GM19025 (cell line): ENCODE measurements around the gene SPPL3.

Experiments used
- ATAC-seq: cut with Tn5 transposase; IDR thresholded peaks from one replicate; pipeline ENCODE4 v1.9.1; 2021; ENCODE audit warnings: mild to moderate bottlenecking, low read depth, moderate library complexity; ENCODE audit not compliant: unreplicated experiment

The SPPL3 gene

GRCh38 chr12:120822832-120823503 lies 81.2 kb downstream of the SPPL3 start:
- no peak for ATAC-seq

- ATAC-seq = no peak
Observed at GRCh38 chr12:120821878-120822277, 82.3 kb downstream of the SPPL3 start.

DNA sequence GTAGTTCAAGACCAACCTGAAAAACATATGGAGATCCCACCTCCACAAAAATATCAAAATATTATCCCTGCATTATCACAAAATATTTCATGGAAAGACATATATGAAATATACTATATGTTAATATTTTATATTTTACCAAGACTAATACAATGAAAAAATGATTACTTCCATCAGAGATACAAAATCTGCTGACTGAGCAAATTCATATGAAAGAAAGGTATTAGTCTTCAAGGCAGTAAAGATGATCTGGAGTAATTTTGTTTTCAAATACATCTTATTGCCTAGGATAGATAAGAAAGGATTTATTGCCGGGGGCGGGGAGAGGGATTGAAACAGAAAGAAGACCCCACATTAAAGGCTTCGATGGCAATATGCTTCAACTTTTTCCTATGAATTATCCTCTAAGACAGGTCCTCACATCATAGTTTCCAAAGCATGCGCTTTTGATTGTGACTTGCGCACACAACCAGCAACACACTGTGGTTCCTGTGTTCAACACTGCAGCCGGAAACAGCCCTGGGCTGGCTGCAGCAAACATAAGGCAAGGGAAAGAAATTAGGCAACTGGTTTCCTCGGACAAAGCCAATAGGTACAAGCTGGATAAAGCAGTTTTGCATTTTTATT lies 83.2 kb downstream of the SPPL3 start:
- ATAC-seq = no peak

GRCh38 chr12:120818416-120818815 lies 85.7 kb downstream of the SPPL3 start:
- no peak for ATAC-seq

DNA sequence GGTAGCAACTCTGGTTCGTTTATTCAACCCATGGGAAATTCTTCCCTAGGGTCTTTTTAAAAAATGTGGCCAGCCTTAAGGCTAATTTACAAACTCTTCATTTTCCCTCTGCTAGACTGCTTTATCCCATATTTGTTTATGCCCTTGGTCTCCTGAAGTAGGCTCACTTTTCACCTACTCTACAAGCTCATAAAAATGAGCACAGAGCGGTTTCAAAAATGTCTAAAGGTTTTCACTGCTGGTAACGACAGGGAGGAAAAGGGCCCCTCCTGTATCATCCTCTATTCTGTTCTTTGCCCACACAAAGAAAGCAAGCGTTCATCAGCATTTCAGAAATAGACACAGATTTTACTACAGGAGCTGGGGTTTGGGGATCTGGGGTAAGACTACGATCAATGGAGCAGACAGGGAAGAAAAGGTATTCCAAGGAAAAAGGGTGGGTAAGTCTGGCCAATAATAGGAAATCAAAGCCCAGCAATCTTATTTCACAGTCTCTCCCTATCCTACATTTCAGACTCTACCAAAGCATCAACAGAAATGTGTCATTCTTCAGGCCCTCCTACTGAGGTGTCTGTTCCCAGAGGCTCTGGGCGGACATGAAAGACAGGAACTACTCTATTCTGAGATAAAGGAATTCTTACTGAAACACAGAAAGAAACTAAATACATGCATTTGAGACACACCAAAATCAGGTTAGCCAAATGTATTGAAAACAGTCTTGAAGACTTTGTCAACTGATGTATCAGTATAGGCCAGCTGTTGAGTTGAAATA lies 86.4 kb downstream of the SPPL3 start:
- ATAC-seq = no peak

GRCh38 chr12:120816363-120816762 lies 87.8 kb downstream of the SPPL3 start:
- ATAC-seq = no peak

DNA sequence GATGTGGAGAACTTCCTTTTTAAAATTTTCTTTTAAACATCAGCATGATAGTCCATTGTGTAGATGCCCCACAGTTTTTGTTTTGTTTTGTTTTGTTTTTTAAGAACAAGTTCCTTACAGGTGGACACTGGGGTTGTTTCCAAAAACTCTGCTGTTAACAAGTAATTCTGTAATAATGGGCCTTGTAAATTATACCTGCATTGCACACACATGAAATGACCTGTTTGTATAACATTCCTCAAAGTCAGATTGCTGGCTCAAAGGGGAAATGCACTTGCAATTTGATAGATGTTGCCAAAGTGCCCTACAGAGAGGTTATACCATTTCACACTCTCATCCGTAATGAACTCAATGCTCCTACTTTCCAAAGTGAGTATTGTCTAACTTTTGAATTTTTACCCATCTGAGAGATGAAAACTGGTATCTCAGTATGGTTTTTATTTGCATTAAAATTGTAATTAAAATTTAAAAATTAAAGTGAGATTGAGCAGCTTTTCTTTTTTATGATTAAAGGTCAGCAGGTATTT lies 89.2 kb downstream of the SPPL3 start:
- ATAC-seq = no peak

DNA sequence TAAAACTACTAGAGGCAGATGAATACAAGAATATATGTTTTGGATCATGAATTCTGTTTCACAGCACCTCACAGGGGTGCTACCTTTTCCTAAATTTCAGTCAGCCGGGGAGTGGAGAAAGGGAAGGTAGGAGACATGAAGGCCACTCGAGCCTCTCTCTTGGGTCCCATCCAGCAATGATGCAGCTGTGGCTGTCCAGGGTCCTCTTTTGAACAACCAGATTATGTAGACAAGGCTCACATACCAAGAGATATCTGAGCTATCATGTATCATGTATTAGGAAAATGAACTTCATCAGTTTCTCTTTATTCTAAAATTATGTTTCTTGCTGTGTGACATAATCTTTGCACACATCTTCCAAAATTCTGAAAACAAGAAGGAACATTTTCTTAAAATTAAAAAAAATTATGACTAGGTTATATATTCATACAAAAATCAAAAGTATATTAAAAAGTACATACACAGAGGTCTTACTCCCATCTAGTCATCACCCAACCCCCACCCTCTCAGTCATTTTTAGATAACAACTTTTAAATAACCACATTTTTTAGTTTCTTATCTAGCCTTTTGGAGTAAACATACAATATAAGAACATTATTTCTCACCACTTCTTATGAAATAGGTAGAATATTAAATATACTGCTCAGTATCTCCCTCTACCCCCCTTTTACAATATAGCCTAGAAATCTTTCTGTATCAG lies 89.8 kb downstream of the SPPL3 start:
- no peak for ATAC-seq

GRCh38 chr12:120813588-120814153 lies 90.5 kb downstream of the SPPL3 start:
- no peak for ATAC-seq

DNA sequence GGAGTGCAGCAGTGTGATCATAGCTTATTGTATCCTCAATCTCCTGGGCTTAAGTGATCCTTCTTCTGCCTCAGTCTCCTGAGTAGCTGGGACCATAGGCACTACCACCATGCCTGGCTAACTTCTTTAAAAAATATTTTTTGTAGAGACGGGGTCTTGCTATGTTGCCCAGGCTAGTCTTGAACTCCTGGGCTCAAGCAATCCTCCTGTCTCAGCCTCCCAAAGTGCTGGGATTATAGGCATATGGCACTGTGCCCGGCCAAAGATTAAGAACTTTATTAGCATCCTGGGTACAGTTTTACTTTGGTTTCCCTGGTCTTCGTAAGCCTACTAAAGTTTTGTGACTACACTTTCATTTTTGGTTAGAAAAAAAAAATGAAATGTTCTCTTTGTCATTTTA lies 94.1 kb downstream of the SPPL3 start:
- ATAC-seq = no peak

DNA sequence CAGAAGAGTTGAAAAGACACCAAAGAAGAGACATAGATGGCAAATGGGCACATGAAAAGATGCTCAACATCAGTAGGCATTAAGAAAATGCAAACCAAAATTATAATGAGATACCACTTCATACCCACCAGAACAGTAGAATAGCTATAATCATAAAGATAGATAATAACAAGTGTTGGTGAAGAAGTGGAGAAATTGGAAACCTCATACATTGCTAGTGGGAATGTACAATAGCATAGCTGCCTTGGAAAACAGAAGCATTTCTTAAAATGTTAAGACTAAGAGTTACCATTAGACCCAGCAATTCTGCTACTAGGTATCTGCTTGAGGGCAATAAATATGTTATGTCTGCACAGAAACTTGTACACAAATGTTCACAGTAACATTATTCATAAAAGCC lies 99.7 kb downstream of the SPPL3 start:
- ATAC-seq = no peak

DNA sequence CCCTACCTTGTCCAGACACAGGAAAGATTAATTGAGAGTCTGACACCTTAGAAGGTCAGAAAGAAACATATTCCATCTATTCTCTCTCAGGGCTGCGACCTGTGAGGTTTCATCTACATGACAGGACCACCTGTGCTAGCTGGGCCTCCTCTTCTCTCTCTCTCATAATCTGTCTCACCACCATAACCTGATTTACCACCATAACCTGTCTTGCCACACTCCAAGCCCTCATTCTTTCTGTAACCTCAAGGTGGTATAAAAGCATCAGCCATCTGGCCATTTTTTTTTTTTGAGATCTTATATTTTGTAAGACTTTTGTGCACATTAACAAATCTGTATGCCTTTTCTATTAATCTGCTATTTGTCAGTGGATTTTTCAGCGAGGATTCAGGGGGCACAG lies 103.0 kb downstream of the SPPL3 start:
- ATAC-seq = no peak

GRCh38 chr12:120800665-120801064 lies 103.5 kb downstream of the SPPL3 start:
- ATAC-seq = no peak

DNA sequence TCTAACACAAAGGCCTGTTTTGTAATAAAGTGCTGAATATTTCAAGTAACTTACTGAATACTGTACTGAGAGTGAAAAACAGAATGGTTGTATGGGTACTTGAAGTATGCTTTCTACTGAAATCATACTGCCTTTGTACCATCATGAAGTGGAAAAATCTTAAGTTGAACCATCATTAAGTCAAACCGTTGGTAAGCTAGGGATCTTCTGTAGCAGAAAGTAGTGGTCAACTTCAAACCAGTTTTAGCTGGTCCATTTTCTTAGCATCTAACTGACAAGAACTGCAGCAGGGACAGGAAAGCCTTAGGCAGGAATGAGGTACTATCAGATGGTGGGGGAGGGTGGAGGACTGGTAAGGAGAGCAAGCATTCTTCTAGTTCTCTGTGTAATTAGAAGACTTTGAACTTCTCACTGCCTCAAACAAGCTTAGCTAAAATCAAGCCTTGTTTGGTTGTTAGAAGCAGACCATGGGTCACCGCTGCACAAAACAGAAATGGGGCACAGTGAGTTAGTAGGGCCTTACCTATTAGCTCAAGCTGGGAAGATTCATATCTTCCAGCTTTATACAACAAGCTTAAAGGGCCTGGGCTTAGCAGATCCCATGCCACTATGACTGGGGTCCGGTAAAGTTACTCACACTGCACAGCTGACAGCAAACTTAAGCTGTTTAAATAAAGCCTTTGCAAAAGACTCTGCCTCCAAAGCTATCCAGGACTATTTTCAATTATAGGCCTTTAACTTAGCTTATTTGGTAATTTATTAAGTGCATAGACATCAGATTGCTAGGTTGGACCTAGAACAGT lies 104.7 kb downstream of the SPPL3 start:
- no peak for ATAC-seq

GRCh38 chr12:120798696-120799095 lies 105.5 kb downstream of the SPPL3 start:
- ATAC-seq = no peak

GRCh38 chr12:120797677-120798642 lies 106.2 kb downstream of the SPPL3 start:
- no peak for ATAC-seq

DNA sequence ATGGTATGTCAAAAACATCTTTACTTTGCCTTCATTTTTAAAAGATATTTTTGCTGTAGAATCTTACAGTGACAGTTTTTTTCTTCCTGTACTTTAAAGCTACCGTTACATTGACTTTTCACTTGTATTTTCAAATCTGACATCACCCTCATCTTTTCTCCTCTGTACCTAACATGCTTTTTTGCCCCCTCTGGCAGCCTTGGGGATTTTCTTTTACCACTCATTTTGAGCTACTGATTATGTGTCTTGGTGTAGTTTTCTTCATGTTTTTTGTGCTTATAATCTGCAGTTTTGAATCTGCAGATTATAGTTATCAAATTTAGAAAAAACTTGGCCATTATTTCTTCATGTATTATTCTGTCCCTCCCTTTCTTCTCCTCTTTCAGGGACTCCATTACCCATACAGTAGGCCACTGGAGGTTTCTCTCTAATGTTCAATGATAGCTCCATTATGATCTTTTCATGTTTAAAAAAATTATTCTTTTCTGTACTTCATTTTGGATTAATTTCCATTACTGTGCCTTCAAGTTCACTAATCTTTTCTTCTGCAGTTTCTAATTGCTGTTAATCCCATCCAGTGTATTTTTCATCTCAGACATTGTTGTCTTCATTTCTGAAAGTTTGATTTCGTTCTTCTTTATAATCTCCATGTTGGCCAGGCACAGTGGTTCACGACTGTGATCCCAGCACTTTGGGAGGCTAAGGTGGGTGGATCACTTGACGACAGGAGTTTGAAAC lies 108.5 kb downstream of the SPPL3 start:
- ATAC-seq = no peak

GRCh38 chr12:120793357-120793756 lies 110.8 kb downstream of the SPPL3 start:
- no peak for ATAC-seq
